Measurements from ENCODE around the gene OPN3. TPM values are rescaled to one million over a fixed set of nuclear protein-coding genes. Genes with fewer than 3 reads are reported as not detected.
"Not testable (repeated sequence)": the region's sequence is repeated elsewhere in the genome, so short reads cannot be mapped to it uniquely, and the experiment has no call there.

Gene OPN3, protein sequence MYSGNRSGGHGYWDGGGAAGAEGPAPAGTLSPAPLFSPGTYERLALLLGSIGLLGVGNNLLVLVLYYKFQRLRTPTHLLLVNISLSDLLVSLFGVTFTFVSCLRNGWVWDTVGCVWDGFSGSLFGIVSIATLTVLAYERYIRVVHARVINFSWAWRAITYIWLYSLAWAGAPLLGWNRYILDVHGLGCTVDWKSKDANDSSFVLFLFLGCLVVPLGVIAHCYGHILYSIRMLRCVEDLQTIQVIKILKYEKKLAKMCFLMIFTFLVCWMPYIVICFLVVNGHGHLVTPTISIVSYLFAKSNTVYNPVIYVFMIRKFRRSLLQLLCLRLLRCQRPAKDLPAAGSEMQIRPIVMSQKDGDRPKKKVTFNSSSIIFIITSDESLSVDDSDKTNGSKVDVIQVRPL
- 10 to 100 TPM in 1 of 4 donors, 1 to 10 TPM in 3; 3.5 to 13.9 (median 4.8) TPM for total RNA-seq

GRCh38 chr1:241640149-241640866 lies at the start of gene OPN3, which contains the start of gene CHML:
OPN3 (minus strand) TSS chr1:241640369; CDS start chr1:241640254, 115 bp downstream.
CHML (minus strand) TSS chr1:241640369; CDS start chr1:241635766, 4,603 bp downstream.
- ATAC-seq: peak; percentile 99
- peaks cover 0 to 2% of the 10 kb centered on the region in 2 donors for H3K36me3 ChIP-seq
- TF ChIP-seq, protein P1, sequence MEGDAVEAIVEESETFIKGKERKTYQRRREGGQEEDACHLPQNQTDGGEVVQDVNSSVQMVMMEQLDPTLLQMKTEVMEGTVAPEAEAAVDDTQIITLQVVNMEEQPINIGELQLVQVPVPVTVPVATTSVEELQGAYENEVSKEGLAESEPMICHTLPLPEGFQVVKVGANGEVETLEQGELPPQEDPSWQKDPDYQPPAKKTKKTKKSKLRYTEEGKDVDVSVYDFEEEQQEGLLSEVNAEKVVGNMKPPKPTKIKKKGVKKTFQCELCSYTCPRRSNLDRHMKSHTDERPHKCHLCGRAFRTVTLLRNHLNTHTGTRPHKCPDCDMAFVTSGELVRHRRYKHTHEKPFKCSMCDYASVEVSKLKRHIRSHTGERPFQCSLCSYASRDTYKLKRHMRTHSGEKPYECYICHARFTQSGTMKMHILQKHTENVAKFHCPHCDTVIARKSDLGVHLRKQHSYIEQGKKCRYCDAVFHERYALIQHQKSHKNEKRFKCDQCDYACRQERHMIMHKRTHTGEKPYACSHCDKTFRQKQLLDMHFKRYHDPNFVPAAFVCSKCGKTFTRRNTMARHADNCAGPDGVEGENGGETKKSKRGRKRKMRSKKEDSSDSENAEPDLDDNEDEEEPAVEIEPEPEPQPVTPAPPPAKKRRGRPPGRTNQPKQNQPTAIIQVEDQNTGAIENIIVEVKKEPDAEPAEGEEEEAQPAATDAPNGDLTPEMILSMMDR (IDR thresholded peaks at IDR 0.05): peak in 1 of 4 experiments; percentile 23
- TF ChIP-seq EP300 (IDR thresholded peaks at IDR 0.05): no peak
- TF ChIP-seq POLR2A (IDR thresholded peaks at IDR 0.05): peak; percentile 69 to 87
- TF ChIP-seq POLR2AphosphoS5 (IDR thresholded peaks at IDR 0.05): peak; percentile 39
- H3K9me3 ChIP-seq: no peaks in the 10 kb centered on the region
- WGBS, 2 donors (ENCODE audit: low coverage in 1 of 2): 29% methylated on average over 3 of the region's 81 CpGs; no CpG with 5 or more reads in 1 of the 2 donors
- H3K27me3 ChIP-seq: no peaks in the 10 kb centered on the region
- H3K4me3 ChIP-seq: peak within 1 kb of the TSS; percentile 75 to 88
- peak within 1 kb of the TSS; percentile 17 to 88 (median 86) for H3K27ac ChIP-seq
- H3K4me1 ChIP-seq: peaks cover 3 to 31% (median 5%) of the 10 kb centered on the region in 3 donors

GRCh38 chr1:241688940-241689368 lies 48.8 kb upstream of the OPN3 start:
- TF ChIP-seq EP300 (IDR thresholded peaks at IDR 0.05): no peak
- TF ChIP-seq, protein P1 (IDR thresholded peaks at IDR 0.05): no peak
- no peak for TF ChIP-seq POLR2AphosphoS5 (IDR thresholded peaks at IDR 0.05)
- no peak for TF ChIP-seq POLR2A (IDR thresholded peaks at IDR 0.05)

GRCh38 chr1:241684108-241684507 lies 43.9 kb upstream of the OPN3 start:
- no peaks in the 10 kb centered on the region for H3K9me3 ChIP-seq
- H3K4me3 ChIP-seq: no peak overlapping the region
- ATAC-seq: no peak
- peaks cover 8% of the 10 kb centered on the region for H3K27me3 ChIP-seq
- H3K27ac ChIP-seq: no peak overlapping the region
- H3K4me1 ChIP-seq: no peaks in the 10 kb centered on the region
- WGBS, 2 donors (ENCODE audit: low coverage in 1 of 2): 94% methylated on average over 1 of the region's 1 CpG
- no peaks in the 10 kb centered on the region for H3K36me3 ChIP-seq
- no peak for TF ChIP-seq POLR2AphosphoS5 (IDR thresholded peaks at IDR 0.05)
- TF ChIP-seq POLR2A (IDR thresholded peaks at IDR 0.05): no peak
- TF ChIP-seq, protein P1 (IDR thresholded peaks at IDR 0.05): no peak
- TF ChIP-seq EP300 (IDR thresholded peaks at IDR 0.05): no peak

More at GRCh38 chr1:241688940-241689368, 48.8 kb upstream of the OPN3 start:
- 32 to 38% methylated on average over 2 of the region's 2 CpGs for WGBS, 2 donors (ENCODE audit: low coverage in 1 of 2)
- Histone ChIP-seq H3K27ac (no peak overlapping the region), H3K9me3 (no peaks in the 10 kb centered on the region), H3K27me3 (peaks cover 21% of the 10 kb centered on the region), H3K4me1 (no peaks in the 10 kb centered on the region), H3K4me3 (no peak overlapping the region), H3K36me3 (no peaks in the 10 kb centered on the region)
- no peak for ATAC-seq

- H3K27ac ChIP-seq: no peak overlapping the region
- no peak overlapping the region for H3K4me3 ChIP-seq
- H3K36me3 ChIP-seq: no peaks in the 10 kb centered on the region
- TF ChIP-seq POLR2A (IDR thresholded peaks at IDR 0.05): no peak
- no peak for TF ChIP-seq POLR2AphosphoS5 (IDR thresholded peaks at IDR 0.05)
- TF ChIP-seq, protein P1 (IDR thresholded peaks at IDR 0.05): no peak
- no peak for TF ChIP-seq EP300 (IDR thresholded peaks at IDR 0.05)
- no peaks in the 10 kb centered on the region for H3K9me3 ChIP-seq
- no peak for ATAC-seq
- H3K27me3 ChIP-seq: no peaks in the 10 kb centered on the region
- H3K4me1 ChIP-seq: no peaks in the 10 kb centered on the region
- 87 to 95% methylated on average over 2 of the region's 2 CpGs for WGBS, 2 donors (ENCODE audit: low coverage in 1 of 2)
Observed at GRCh38 chr1:241682921-241683320, 42.8 kb upstream of the OPN3 start.

GRCh38 chr1:241681861-241682448 lies 41.8 kb upstream of the OPN3 start:
- H3K27ac ChIP-seq: not testable (repeated sequence)
- 55 to 63% methylated on average over 3 to 4 of the region's 4 CpGs for WGBS, 2 donors (ENCODE audit: low coverage in 1 of 2)

More at GRCh38 chr1:241681861-241682448, 41.8 kb upstream of the OPN3 start:
- ATAC-seq, H3K9me3 ChIP-seq, H3K4me3 ChIP-seq, H3K4me1 ChIP-seq, H3K27me3 ChIP-seq, H3K36me3 ChIP-seq: not testable (repeated sequence)

Data from gastroesophageal sphincter (tissue), 4 donors.